OCI-LY3 (cell line): ENCODE data around the gene MYO9A.

ENCODE experiments used
- CTCF ChIP-seq: fragments of 200-600, 300-600 bp; sonication (generic); IDR thresholded peaks from 2 replicates; pipeline ENCODE4 v1.5.1; 2014; ENCODE audit warnings: antibody characterized with exemption, low read length, low read depth
- EZH2phosphoT487 ChIP-seq: fragments of 200-600 bp; shearing (Covaris generic); IDR thresholded peaks from 2 replicates; pipeline ENCODE4 v1.6.1; 2018; ENCODE audit warnings: antibody characterized with exemption, mixed run types, low read depth

DNA sequence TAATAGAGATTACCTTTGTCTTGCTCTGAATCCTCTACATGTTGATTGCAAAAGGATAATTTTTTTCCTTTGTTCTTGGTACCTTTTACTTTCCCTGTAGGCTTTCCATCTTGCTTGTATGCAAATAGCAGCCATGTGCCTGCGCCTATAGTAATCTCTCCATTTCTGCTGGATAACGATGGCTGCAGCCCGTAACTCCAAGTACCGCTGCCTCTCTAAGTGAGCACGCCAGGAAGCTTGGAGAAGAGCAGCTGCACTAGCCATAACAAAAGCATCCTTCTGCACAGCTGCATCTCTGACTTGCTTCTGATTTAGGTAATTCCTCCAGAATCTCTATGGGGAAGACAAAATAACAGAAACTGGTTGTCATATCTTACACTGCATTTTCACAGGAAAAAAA is 218.3 kb downstream of the MYO9A start:
- TF ChIP-seq CTCF (no peak), EZH2phosphoT487 (no peak)
